Activated naive CD4-positive, alpha-beta T cell treated with anti-CD3 and anti-CD28 coated beads, Interleukin-2, amount 50 U/mL, for 24 hours (primary cell): ENCODE measurements around the gene TMEM258.
A peak's percentile ranks its signal among the peaks of the same experiment; 100 is the strongest.

ENCODE experiments used
- H3K27ac Mint-ChIP-seq: one replicate; pipeline ENCODE4 v1.8.0; 2021; ENCODE audit warnings: mild to moderate bottlenecking, mixed read lengths
- H3K27me3 Mint-ChIP-seq: one replicate; pipeline ENCODE4 v1.8.0; 2021; ENCODE audit warnings: mixed read lengths
- H3K36me3 Mint-ChIP-seq: one replicate; pipeline ENCODE4 v1.8.0; 2021; ENCODE audit warnings: mixed read lengths
- H3K4me1 Mint-ChIP-seq: one replicate; pipeline ENCODE4 v1.8.0; 2021; ENCODE audit warnings: mixed read lengths
- H3K4me3 Mint-ChIP-seq: one replicate; pipeline ENCODE4 v1.8.0; 2021; ENCODE audit warnings: mild to moderate bottlenecking, mixed read lengths
- H3K9me3 Mint-ChIP-seq: one replicate; pipeline ENCODE4 v1.8.0; 2021; ENCODE audit warnings: mixed read lengths

Gene TMEM258

GRCh38 chr11:61792310-61793082, at the start of gene TMEM258, which contains the start of gene FEN1:
Gene TMEM258 (minus strand): TSS chr11:61792599. CDS start chr11:61792558, 41 bp downstream.
Gene FEN1 (plus strand): TSS chr11:61792911. CDS start chr11:61795362, 2,451 bp downstream.
- peaks cover 5% of the 10 kb centered on the region for H3K36me3 Mint-ChIP-seq
- H3K27me3 Mint-ChIP-seq, result no peaks in the 10 kb centered on the region
- peak within 1 kb of the TSS; percentile 93 for H3K4me3 Mint-ChIP-seq
- peaks cover 32% of the 10 kb centered on the region for H3K4me1 Mint-ChIP-seq
- H3K9me3 Mint-ChIP-seq, result no peaks in the 10 kb centered on the region
- peak within 1 kb of the TSS; percentile 99 for H3K27ac Mint-ChIP-seq

GRCh38 chr11:61841636-61842527, 49.5 kb upstream of the TMEM258 start:
- Mint-ChIP-seq H3K4me3 (no peak overlapping the region), H3K9me3 (no peaks in the 10 kb centered on the region), H3K27me3 (no peaks in the 10 kb centered on the region), H3K27ac (no peak overlapping the region), H3K36me3 (no peaks in the 10 kb centered on the region), H3K4me1 (no peaks in the 10 kb centered on the region)

DNA sequence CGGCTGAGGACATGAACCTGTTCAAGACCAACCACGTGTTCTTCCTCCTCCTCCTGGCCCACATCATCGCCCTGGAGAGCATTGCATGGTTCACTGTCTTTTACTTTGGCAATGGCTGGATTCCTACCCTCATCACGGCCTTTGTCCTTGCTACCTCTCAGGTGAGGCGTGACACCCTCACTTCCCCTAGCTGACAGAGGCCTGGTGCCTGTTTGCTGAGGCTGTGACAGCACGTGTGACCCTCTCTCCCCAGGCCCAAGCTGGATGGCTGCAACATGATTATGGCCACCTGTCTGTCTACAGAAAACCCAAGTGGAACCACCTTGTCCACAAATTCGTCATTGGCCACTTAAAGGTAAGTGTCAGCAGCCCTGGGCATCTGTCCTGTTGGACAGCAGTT, 48.0 kb upstream of the TMEM258 start:
- no peak overlapping the region for H3K4me3 Mint-ChIP-seq
- H3K27me3 Mint-ChIP-seq, result no peaks in the 10 kb centered on the region
- no peaks in the 10 kb centered on the region for H3K36me3 Mint-ChIP-seq
- H3K27ac Mint-ChIP-seq, result no peak overlapping the region
- no peaks in the 10 kb centered on the region for H3K9me3 Mint-ChIP-seq
- peaks cover 5% of the 10 kb centered on the region for H3K4me1 Mint-ChIP-seq

DNA sequence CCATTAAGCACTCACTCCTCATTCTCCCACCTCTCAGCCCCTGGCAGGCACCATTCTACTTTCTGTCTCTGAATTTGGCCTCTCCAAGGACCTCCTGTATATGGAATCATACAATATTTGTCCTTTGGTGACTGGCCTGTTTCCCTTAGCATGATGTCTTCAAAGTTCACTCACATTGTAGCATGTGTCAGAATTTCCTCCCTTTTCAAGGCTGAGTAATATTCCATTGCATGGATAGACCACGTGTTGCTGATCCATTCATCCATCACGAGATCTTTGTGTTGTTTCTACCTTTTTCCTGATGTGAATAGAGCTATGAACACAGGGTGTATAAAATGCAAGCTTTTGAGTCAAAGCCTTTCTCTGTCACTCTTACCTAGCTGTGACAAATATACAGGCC, 47.3 kb upstream of the TMEM258 start:
- H3K4me1 Mint-ChIP-seq, result peaks cover 9% of the 10 kb centered on the region
- H3K4me3 Mint-ChIP-seq, result no peak overlapping the region
- H3K27me3 Mint-ChIP-seq, result no peaks in the 10 kb centered on the region
- no peaks in the 10 kb centered on the region for H3K9me3 Mint-ChIP-seq
- no peaks in the 10 kb centered on the region for H3K36me3 Mint-ChIP-seq
- no peak overlapping the region for H3K27ac Mint-ChIP-seq

- Mint-ChIP-seq H3K36me3 (no peaks in the 10 kb centered on the region), H3K27ac (no peak overlapping the region), H3K4me3 (no peak overlapping the region), H3K9me3 (no peaks in the 10 kb centered on the region), H3K27me3 (no peaks in the 10 kb centered on the region), H3K4me1 (peaks cover 16% of the 10 kb centered on the region)
Measured at GRCh38 chr11:61838921-61839320, 46.5 kb upstream of the TMEM258 start.

GRCh38 chr11:61838501-61838900, 46.1 kb upstream of the TMEM258 start:
- Mint-ChIP-seq H3K4me3 (no peak overlapping the region), H3K4me1 (peaks cover 21% of the 10 kb centered on the region), H3K9me3 (no peaks in the 10 kb centered on the region), H3K36me3 (no peaks in the 10 kb centered on the region), H3K27ac (no peak overlapping the region), H3K27me3 (no peaks in the 10 kb centered on the region)

DNA sequence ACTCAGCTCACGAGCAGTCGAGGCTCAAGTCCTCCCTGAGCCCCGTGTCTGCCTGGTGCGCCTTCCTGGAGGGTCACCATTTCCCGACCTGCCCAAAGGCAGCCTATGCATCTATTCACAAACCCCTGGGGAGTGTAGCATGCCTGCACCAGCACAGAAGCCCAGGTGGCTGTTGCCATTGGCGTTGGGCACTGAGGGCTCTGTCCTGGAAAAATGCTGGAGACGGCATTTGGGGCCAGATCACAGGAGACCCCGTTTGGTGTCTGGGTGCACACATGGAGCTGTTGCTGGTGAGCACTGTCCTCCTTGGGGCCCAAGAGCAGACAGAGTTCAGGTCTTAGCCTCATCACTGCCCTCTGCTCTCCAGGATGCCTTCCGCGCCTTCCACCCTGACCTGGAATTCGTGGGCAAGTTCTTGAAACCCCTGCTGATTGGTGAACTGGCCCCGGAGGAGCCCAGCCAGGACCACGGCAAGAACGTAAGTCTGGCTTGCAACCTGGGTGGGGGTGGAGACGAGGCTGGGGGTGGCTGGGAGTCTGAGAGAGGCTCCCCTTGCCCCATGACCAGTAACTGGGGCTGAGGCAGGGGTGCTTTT, 45.1 kb upstream of the TMEM258 start:
- H3K27ac Mint-ChIP-seq, result no peak overlapping the region
- H3K27me3 Mint-ChIP-seq, result no peaks in the 10 kb centered on the region
- peaks cover 23% of the 10 kb centered on the region for H3K4me1 Mint-ChIP-seq
- H3K4me3 Mint-ChIP-seq, result no peak overlapping the region
- no peaks in the 10 kb centered on the region for H3K9me3 Mint-ChIP-seq
- no peaks in the 10 kb centered on the region for H3K36me3 Mint-ChIP-seq

- Mint-ChIP-seq H3K4me1 (peaks cover 23% of the 10 kb centered on the region), H3K4me3 (no peak overlapping the region), H3K27ac (no peak overlapping the region), H3K36me3 (no peaks in the 10 kb centered on the region), H3K27me3 (peaks cover 1% of the 10 kb centered on the region), H3K9me3 (no peaks in the 10 kb centered on the region)
Measured at GRCh38 chr11:61836193-61836592, 43.8 kb upstream of the TMEM258 start.

DNA sequence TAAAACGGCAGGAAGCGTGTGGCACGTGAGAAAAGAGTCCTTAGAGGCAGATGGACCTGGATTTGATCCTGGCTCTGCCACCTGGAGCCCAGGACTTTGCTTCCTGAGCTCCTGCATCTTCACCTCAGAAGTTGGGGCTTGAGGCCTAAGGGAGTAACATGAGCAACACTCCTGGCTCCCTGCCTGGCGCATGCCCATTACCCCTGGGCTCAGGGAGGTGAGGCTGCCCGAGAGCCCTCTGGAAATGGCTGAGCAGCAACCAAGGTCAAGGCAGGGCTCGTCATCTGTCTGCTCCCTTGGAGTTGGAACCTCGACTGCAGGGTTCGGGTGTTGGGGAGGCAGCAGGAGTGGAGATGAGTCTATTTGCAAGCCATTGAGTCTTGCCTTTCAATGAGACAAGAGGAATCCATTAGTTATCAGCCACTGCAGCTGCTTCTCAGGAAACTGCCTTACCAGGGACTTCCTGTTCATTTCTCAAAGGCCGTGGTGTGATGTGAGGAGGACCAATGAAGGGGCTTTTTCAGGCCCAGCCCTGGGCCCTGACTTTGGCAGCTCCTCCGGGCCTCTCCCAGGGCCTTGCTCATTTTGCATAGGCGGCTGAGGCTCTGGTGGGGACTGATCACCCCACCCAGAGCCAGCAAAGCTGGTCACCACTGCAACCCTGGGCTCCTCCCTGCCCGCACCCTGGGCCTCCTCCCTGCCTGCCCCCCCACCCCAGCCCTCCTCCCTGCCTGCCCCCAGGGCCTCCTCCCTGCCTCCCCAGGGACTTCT, 42.1 kb upstream of the TMEM258 start:
- no peak overlapping the region for H3K27ac Mint-ChIP-seq
- H3K27me3 Mint-ChIP-seq, result peaks cover 10% of the 10 kb centered on the region
- no peaks in the 10 kb centered on the region for H3K9me3 Mint-ChIP-seq
- peaks cover 23% of the 10 kb centered on the region for H3K4me1 Mint-ChIP-seq
- H3K4me3 Mint-ChIP-seq, result no peak overlapping the region
- H3K36me3 Mint-ChIP-seq, result no peaks in the 10 kb centered on the region

DNA sequence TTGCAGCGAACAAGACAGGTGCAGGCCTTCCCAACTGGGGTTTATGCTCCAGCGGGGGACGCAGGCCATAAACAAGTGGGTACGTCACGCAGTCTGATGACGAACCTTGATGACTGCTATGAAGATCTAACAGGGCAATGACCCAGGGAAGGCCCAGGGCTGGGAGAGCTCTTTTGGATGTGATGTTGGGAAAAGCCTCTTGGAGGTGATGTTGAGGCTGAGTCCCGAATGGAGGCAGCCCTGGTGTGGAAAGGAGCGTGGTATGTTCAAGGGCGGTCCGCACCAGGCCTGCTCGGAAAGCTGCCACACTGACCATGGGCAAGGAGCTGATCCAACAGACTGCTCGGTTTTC, 41.5 kb upstream of the TMEM258 start:
- Mint-ChIP-seq H3K9me3 (no peaks in the 10 kb centered on the region), H3K4me3 (peak overlapping the region; percentile 53), H3K36me3 (no peaks in the 10 kb centered on the region), H3K27ac (peak overlapping the region; percentile 73), H3K27me3 (peaks cover 11% of the 10 kb centered on the region), H3K4me1 (peaks cover 23% of the 10 kb centered on the region)

DNA sequence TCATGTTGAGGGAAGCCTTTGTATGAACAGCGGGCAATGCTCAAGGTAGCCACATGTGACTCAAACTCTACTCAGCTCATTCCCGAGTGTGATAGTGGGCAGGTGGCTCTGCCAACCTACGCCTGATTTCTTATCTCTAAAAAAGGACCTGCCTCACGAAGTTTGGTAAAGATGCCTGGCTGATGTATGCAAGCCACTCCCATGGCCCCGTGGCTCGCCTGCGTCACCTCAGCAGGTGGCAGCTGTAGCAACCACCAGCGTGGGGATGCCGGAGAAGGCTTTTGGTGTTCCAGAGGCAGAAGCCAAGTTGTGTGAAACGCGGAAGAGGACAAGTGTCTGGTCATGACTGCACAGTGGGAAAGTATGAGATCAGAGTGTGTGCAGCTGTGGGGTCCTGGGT, 41.1 kb upstream of the TMEM258 start:
- H3K9me3 Mint-ChIP-seq, result no peaks in the 10 kb centered on the region
- peaks cover 13% of the 10 kb centered on the region for H3K27me3 Mint-ChIP-seq
- H3K4me3 Mint-ChIP-seq, result peak overlapping the region; percentile 9
- H3K4me1 Mint-ChIP-seq, result peaks cover 26% of the 10 kb centered on the region
- no peaks in the 10 kb centered on the region for H3K36me3 Mint-ChIP-seq
- no peak overlapping the region for H3K27ac Mint-ChIP-seq

GRCh38 chr11:61832754-61833153, 40.4 kb upstream of the TMEM258 start:
- Mint-ChIP-seq H3K36me3 (no peaks in the 10 kb centered on the region), H3K4me1 (peaks cover 29% of the 10 kb centered on the region), H3K4me3 (no peak overlapping the region), H3K27me3 (peaks cover 13% of the 10 kb centered on the region), H3K27ac (no peak overlapping the region), H3K9me3 (no peaks in the 10 kb centered on the region)

DNA sequence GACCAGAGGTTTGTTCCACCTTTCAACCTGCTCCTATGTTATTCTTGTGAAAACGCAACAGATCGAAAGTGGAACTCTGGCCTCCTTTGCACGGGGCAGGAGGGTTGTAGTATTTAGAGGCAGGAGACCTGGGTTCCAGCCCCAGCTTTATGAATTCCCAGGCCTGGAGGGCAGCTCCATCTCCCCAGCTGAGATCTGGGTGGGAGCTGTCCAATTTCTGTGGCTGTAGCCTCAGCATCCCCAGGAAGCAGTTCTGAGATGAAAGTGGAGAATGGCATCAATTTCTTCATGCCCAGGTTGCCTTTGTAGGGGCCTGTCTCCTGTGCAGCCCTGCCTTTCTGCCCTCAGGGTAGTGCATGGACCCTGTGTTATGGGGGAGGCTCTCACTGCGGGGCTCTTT, 39.8 kb upstream of the TMEM258 start:
- Mint-ChIP-seq H3K27me3 (peaks cover 14% of the 10 kb centered on the region), H3K4me1 (peaks cover 29% of the 10 kb centered on the region), H3K36me3 (no peaks in the 10 kb centered on the region), H3K9me3 (no peaks in the 10 kb centered on the region), H3K27ac (no peak overlapping the region), H3K4me3 (no peak overlapping the region)

GRCh38 chr11:61830237-61831105, 38.1 kb upstream of the TMEM258 start:
- Mint-ChIP-seq H3K36me3 (no peaks in the 10 kb centered on the region), H3K4me3 (peak overlapping the region; percentile 8), H3K4me1 (peaks cover 25% of the 10 kb centered on the region), H3K27ac (no peak overlapping the region), H3K27me3 (peaks cover 19% of the 10 kb centered on the region), H3K9me3 (no peaks in the 10 kb centered on the region)
